ENCODE measurements around the gene MEGF6. TPM values are rescaled to one million over a fixed set of nuclear protein-coding genes. Genes with fewer than 3 reads are reported as not detected.

Gene MEGF6
- total RNA-seq, 1 donor from 2014 or later, result 35.4 TPM

- ATAC-seq (no peak), DNase-seq (ENCODE audit: low spot score) (no peak)
- intact Hi-C loops (cut with DNase I), result no loop called here
These were observed 135.3 kb downstream of the MEGF6 start for GRCh38 chr1:3475839-3476573.

- ATAC-seq (no peak), DNase-seq (ENCODE audit: low spot score) (no peak)
- intact Hi-C loops (cut with DNase I), result no loop called here
These were observed 136.9 kb downstream of the MEGF6 start for GRCh38 chr1:3474421-3474820.

- DNase-seq (ENCODE audit: low spot score), result no peak
- no peak for ATAC-seq
- intact Hi-C loops (cut with DNase I), result no loop called here
These were observed 137.3 kb downstream of the MEGF6 start for GRCh38 chr1:3474016-3474415.

GRCh38 chr1:3473381-3473844, 137.9 kb downstream of the MEGF6 start:
- DNase-seq (ENCODE audit: low spot score), result no peak
- intact Hi-C loops (cut with DNase I), result no loop called here
- peak; percentile 52 for ATAC-seq

GRCh38 chr1:3472906-3473305, 138.4 kb downstream of the MEGF6 start:
- intact Hi-C loops (cut with DNase I), result no loop called here
- DNase-seq (ENCODE audit: low spot score), result no peak
- no peak for ATAC-seq

GRCh38 chr1:3472088-3472850, 139.0 kb downstream of the MEGF6 start:
- DNase-seq (ENCODE audit: low spot score), result no peak
- intact Hi-C loops (cut with DNase I), result no loop called here
- no peak for ATAC-seq

- intact Hi-C loops (cut with DNase I), result no loop called here
- ATAC-seq, result peak; percentile 31
- DNase-seq (ENCODE audit: low spot score), result no peak
These were observed 139.8 kb downstream of the MEGF6 start for GRCh38 chr1:3471356-3472087.

- DNase-seq (ENCODE audit: low spot score) (no peak), ATAC-seq (no peak)
- intact Hi-C loops (cut with DNase I), result no loop called here
These were observed 140.5 kb downstream of the MEGF6 start for GRCh38 chr1:3470650-3471355.

- DNase-seq (ENCODE audit: low spot score) (no peak), ATAC-seq (no peak)
- intact Hi-C loops (cut with DNase I), result no loop called here
These were observed 141.3 kb downstream of the MEGF6 start for GRCh38 chr1:3469849-3470649.

- intact Hi-C loops (cut with DNase I), result no loop called here
- ATAC-seq (no peak), DNase-seq (ENCODE audit: low spot score) (no peak)
These were observed 142.0 kb downstream of the MEGF6 start for GRCh38 chr1:3469104-3469848.

- intact Hi-C loops (cut with DNase I), result no loop called here
- DNase-seq (ENCODE audit: low spot score), result no peak
- no peak for ATAC-seq
These were observed 142.8 kb downstream of the MEGF6 start for GRCh38 chr1:3468236-3469103.

GRCh38 chr1:3467096-3468036, 143.9 kb downstream of the MEGF6 start:
- DNase-seq (ENCODE audit: low spot score) (peak; percentile 81), ATAC-seq (peak; percentile 65)
- intact Hi-C loops (cut with DNase I), result no loop called here

GRCh38 chr1:3466366-3467075, 144.8 kb downstream of the MEGF6 start:
- intact Hi-C loops (cut with DNase I), result no loop called here
- DNase-seq (ENCODE audit: low spot score) (no peak), ATAC-seq (no peak)

- no peak for DNase-seq (ENCODE audit: low spot score)
- ATAC-seq, result no peak
- intact Hi-C loops (cut with DNase I), result no loop called here
These were observed 145.4 kb downstream of the MEGF6 start for GRCh38 chr1:3465935-3466321.
